Fibroblast of mammary gland (primary cell): ENCODE data around the gene SANBR.

Experiments used
- DNase-seq: peaks from one replicate; pipeline ENCODE4 v3.0.0-alpha.2; 2010; ENCODE audit warnings: low read depth
- H3K4me3 ChIP-seq: 2 replicates; pipeline ENCODE4 v1.5.1; 2011; ENCODE audit warnings: low read depth, mild to moderate bottlenecking, low read length, moderate library complexity; ENCODE audit not compliant: control insufficient read depth
- CTCF ChIP-seq: conservative IDR thresholded peaks from 2 replicates; pipeline ENCODE4 v1.5.1; 2011; ENCODE audit warnings: low read depth, low read length, inconsistent platforms; ENCODE audit not compliant: control insufficient read depth, insufficient read depth

The SANBR gene

GRCh38 chr2:61065714-61066709 lies at the start of gene SANBR:
TSS of gene SANBR (plus strand) at chr2:61065871. CDS start at chr2:61070351, 4,480 bp downstream.
- H3K4me3 ChIP-seq = peak within 1 kb of the TSS; percentile 75
- no peak for TF ChIP-seq CTCF
- DNase-seq = peak; percentile 63

GRCh38 chr2:61015976-61016375 lies 49.7 kb upstream of the SANBR start:
- DNase-seq = no peak
- no peak for TF ChIP-seq CTCF
- H3K4me3 ChIP-seq = peak overlapping the region; percentile 83

GRCh38 chr2:61016392-61017002 lies 49.2 kb upstream of the SANBR start:
- peak overlapping the region; percentile 83 for H3K4me3 ChIP-seq
- DNase-seq = no peak

GRCh38 chr2:61017003-61017555 lies 48.6 kb upstream of the SANBR start:
- peak overlapping the region; percentile 83 for H3K4me3 ChIP-seq
- no peak for TF ChIP-seq CTCF
- DNase-seq = peak; percentile 67

More at GRCh38 chr2:61016392-61017002, 49.2 kb upstream of the SANBR start:
- TF ChIP-seq CTCF = no peak

- TF ChIP-seq CTCF = no peak
- peak; percentile 65 for DNase-seq
- H3K4me3 ChIP-seq = peak within 1 kb of the TSS; percentile 83
These were observed 47.9 kb upstream of the SANBR start, which contains the start of the genes PEX13 and PUS10 for GRCh38 chr2:61017556-61018317. TSS of gene PEX13 (plus strand) at chr2:61017720. CDS start at chr2:61017760, 40 bp downstream. TSS of gene PUS10 (minus strand) at chr2:61018255. CDS start at chr2:61011890, 6,365 bp downstream.

- peak overlapping the region; percentile 83 for H3K4me3 ChIP-seq
- DNase-seq = peak; percentile 45
- TF ChIP-seq CTCF = no peak
These were observed 47.3 kb upstream of the SANBR start for GRCh38 chr2:61018318-61018755.
